ENCODE data around the gene PCNX3.
"Not testable (repeated sequence)": the region's sequence is repeated elsewhere in the genome, so short reads cannot be mapped to it uniquely, and the experiment has no call there.

The PCNX3 gene

DNA sequence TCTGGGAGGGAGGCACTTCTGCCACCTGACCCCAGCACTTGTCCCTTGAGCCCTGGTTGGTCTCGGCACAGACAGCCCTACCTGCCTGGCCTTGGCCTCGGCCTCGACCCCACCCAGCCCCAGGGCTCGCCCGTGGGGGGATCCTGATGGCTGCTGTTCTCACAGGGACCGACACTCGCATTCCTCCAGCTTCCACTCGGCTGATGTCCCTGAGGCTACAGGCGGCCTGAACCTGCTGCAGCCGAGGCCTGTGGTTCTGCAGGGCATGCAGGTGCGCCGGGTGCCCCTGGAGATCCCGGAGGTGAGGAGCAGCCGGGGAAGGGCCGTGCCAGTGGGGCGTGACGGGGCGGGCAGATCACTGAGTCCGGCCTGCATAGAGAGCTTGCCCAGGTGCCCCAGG lies 5.1 kb downstream of the PCNX3 start:
- DNase-seq (ENCODE audit: low read depth): no peak

DNA sequence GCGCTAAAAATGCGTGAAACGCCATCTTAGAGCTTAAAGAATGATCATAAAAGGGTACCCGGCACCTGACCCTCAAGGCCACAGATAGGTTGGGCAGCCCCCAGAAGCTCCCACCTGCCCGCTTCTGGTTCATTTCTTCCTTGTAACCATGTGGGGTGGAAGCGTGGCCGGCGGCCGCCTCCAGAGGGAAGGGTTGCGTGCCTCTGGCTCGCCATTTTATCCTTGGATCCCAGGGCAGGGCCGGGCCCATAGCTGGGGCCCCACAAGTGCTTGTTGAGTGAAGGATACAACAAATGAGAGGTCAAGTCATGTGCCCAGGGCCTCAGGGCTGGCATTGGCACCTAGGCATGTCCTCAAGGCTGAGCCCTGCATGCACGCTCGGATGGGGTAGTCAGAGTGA lies 5.9 kb downstream of the PCNX3 start:
- DNase-seq (ENCODE audit: low read depth): no peak

DNA sequence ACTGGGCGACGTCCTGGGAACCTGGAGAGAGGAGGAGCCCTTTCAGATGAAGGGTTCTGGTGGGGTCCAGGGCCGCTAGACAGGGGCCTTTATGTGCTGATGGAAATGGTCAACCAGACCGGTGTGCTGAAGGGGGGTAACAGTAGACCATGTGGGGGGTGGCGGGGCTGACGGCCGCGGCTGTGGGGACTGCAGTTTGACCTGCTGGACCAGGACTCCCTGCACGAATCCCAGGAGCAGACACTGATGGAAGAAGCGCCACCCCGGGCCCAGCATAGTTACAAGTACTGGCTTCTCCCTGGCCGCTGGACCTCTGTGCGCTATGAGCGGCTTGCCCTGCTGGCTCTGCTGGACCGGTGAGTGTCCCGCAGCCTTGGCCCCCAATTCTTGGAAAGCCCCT lies 6.4 kb downstream of the PCNX3 start:
- DNase-seq (ENCODE audit: low read depth): no peak

DNA sequence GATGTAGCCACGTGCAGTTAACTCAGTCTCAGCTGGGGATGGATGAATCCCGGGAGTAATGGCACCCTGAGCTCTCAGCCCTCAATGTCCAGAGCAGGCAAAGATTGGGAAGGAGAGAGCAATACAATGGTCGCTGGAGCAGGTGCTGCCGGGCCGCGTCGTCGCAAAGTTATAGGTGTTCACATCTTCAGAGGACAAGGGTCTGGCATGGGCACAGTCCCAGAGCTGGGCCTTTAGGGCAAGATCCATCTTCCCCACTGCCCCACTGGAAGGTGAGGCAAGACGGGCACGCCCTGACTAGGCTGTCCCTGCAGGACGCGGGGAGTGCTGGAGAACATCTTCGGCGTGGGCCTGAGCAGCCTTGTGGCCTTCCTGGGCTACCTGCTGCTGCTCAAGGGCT lies 7.6 kb downstream of the PCNX3 start:
- DNase-seq (ENCODE audit: low read depth): no peak

DNA sequence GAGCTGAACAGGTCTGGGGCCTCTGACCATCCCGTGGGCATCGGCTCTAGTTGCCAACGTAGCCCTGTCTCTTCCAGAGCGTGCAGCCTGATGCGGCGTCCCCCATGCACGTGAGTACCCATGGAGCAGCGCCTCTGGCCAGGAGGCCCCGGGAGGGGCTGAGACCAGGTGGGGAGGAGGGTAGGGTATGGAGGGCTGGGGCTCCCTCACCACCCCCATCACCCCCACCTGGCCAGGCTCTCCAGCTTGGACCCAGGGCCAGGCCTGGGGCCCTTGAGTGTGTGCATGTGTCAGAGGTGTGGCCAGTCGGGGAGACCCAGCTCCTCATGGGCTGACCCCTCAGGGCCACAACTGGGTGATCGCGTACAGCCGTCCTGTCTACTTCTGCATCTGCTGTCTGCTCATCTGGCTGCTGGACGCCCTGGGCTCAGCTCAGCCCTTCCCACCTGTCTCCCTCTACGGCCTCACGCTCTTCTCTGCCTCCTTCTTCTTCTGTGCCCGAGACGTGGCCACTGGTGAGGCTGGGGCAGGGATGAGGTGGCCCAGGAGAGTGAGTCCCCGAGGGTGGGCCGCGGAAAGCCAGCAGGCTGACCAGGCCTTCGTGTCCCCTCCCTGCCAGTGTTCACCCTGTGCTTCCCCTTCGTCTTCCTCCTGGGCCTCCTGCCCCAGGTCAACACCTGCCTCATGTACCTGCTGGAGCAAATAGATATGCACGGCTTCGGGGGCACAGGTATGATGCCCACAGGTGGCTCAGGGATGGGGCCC lies 8.5 kb downstream of the PCNX3 start:
- DNase-seq (ENCODE audit: low read depth): no peak

DNA sequence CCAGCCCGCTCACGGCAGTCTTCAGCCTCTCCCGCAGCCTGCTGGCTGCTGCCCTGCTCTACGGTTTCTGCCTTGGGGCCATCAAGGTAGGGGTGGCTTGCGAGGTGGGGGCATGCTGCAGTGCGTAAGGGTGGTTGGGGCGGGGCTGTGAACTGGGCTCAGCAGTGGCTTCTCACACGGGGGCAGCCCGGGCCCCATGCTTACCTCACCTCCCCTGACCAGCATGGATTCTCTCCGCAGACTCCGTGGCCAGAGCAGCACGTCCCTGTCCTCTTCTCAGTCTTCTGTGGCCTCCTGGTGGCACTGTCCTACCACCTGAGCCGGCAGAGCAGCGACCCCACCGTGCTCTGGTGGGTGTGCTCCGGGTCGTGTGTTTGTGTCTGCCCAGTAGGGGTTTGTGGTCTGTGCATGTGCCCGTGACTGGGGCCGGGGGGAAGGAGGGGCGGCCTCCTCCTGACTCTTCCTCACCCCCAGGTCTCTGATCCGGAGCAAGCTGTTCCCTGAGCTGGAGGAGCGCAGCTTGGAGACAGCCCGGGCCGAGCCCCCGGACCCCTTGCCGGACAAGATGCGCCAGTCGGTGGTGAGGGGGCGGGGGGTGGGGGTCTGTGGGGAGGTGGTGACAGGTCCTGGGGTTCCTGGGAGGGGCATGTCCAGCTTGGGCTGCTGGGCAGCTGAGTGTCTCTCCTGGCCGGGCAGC lies 9.5 kb downstream of the PCNX3 start:
- DNase-seq (ENCODE audit: low read depth): no peak

DNA sequence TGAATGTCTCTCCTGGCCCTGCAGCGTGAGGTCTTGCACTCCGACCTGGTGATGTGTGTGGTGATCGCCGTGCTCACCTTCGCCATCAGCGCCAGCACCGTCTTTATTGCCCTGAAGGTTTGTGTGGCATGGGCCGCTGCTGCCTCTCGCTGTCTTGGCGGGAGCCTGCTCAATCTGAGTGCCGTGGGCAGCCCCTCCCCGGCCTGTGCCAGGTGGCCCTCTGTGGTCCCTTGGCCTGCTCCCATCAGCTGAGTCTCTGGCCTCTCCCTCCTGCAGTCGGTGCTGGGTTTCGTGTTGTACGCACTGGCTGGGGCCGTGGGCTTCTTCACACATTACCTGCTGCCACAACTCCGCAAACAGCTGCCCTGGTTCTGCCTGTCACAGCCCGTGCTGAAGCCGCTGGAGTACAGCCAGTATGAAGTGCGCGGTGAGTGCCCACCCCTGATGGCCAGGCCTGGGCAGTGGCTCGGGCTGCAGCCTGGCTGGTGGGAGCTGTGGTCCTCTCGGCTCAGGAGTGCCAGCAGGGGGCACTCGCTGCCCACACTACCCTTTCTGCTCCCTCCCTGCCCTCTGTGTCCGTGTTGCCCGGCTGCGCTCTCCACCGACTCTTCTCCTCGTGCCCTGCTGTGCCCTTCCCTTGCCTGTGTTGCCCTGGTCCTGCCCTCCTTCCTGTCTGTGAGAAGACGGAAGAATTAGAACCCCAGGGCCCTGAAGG lies 10.2 kb downstream of the PCNX3 start:
- DNase-seq (ENCODE audit: low read depth): no peak

DNA sequence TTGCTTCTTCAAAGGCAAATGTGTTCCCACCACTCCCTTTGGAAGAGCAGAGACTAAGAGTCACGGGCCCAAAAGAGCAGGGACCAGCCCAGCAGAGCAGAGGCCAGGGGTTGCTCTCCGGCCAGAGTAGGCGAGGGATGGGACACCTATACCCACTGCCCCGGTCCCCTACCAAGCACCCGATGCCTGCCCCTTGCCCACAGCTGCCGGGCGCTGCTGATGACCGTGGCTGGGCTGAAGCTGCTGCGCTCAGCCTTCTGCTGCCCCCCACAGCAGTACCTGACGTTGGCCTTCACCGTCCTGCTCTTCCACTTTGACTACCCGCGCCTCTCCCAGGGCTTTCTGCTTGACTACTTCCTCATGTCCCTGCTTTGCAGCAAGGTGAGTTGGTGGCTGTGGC lies 11.6 kb downstream of the PCNX3 start:
- DNase-seq (ENCODE audit: low read depth): no peak

DNA sequence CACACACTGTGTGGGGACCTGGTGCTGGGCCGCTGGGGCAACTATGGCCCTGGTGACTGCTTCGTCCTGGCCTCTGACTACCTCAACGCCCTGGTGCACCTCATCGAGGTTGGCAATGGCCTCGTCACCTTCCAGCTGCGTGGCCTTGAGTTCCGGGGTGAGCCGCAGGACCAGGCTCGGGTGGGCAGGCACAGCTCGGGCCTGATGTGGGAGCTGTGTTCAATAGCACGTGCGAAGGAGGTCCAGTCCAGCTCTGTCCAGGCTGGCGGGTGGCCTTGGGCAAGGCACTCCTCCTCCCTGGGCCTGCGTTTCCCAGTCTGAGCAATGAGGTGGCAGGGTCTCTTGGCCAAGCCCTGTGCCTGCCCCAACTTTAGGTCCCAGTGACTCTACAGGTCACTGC lies 14.0 kb downstream of the PCNX3 start:
- DNase-seq (ENCODE audit: low read depth): no peak

DNA sequence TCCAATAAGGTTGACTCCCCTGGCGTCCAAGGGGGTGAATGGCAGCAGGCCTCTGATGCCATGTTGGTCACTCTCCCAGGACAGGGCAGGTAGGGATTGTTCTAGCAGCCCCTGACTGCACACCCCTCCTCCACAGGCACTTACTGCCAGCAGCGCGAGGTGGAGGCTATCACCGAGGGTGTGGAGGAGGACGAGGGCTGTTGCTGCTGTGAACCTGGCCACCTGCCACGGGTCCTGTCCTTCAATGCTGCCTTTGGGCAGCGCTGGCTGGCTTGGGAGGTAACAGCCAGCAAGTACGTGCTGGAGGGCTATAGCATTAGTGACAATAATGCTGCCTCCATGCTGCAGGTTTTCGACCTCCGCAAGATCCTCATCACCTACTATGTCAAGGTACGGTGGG lies 14.6 kb downstream of the PCNX3 start:
- no peak for DNase-seq (ENCODE audit: low read depth)

DNA sequence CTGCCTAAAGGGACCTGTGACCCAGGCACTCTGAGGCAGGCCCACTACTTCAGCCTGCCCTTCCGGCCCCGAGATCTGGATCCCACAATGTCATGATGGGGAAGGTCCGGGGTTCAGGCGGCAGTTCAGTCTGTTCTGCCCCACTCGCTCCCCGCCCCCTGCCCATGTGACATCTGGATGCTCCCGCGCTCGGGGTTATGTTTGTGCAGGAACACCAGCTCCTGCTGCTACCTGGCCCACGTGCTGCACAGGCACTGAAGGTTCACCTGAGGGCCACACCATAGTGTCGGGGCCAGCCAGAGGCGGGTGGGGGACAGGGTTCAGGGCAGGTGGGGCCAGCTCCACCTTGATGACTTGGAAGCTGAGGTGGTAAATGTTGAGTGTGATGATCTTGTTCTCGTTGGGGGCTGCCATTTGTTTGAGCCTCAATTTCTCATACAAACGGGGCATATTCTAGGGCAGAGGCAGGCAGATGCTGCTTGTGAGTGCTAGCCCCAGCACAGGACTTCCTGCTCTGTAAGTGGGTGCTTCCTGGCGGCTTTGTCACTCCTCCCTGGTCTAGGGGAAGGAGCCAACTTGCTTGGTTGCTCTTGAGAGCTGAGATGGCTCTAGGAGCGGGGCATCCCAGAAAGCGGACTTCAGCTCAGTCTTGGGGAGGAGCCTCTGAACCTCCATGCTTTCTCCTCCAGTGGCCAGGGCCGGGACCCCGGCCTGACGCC lies 18.0 kb downstream of the PCNX3 start:
- DNase-seq (ENCODE audit: low read depth): no peak

DNA sequence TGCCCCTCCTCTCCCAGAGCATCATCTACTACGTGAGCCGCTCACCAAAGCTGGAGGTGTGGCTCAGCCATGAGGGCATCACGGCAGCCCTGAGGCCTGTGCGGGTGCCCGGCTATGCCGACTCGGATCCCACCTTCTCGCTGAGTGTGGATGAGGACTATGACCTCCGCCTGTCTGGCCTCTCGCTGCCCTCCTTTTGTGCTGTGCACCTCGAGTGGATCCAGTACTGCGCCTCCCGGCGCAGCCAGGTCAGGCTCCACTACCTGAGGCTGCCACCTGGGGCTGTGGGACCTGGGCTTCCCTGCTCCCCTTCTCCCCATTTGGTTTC lies 18.5 kb downstream of the PCNX3 start:
- DNase-seq (ENCODE audit: low read depth): no peak

DNA sequence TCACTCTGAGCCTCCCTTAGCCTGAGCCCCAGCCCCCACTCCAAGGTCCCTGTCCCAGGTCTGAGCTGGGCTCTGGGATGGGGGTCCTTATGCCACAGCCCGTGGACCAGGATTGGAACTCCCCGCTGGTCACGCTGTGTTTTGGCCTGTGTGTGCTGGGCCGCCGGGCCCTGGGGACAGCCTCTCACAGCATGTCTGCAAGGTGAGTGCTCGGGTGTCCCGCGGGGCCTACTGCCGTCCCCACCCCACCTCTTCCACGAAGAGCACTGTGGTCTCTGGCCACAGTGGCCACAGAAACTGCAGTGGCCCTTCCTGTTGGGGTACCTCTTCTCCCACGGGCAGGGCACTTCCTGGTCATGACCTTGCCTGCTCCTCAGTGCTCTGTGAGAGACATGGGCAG lies 18.9 kb downstream of the PCNX3 start:
- DNase-seq (ENCODE audit: low read depth): no peak

DNA sequence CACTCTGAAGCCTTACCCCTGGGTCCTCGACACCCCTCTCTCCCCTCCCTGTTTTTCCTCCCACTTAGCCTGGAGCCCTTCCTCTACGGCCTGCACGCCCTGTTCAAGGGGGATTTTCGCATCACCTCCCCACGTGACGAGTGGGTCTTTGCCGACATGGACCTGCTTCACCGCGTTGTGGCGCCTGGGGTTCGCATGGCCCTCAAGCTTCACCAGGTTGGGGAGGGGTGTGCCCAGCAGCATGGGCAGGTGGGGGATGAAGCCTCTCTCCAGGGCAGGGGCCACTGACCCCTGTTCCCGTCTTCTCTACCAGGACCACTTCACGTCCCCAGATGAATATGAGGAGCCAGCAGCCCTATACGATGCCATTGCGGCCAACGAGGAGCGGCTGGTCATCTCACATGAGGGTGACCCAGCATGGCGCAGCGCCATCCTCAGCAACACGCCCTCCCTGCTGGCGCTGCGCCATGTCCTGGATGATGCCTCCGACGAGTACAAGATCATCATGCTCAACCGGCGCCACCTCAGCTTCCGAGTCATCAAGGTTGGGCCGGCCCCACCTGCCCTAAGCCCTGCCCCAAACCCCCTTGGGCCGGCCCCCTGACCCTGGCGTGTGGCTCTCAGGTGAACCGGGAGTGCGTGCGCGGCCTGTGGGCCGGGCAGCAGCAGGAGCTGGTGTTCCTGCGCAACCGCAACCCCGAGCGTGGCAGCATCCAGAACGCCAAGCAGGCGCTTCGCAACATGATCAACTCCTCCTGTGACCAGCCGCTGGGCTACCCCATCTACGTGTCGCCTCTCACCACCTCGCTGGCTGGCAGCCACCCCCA lies 19.5 kb downstream of the PCNX3 start:
- DNase-seq (ENCODE audit: low read depth): no peak

DNA sequence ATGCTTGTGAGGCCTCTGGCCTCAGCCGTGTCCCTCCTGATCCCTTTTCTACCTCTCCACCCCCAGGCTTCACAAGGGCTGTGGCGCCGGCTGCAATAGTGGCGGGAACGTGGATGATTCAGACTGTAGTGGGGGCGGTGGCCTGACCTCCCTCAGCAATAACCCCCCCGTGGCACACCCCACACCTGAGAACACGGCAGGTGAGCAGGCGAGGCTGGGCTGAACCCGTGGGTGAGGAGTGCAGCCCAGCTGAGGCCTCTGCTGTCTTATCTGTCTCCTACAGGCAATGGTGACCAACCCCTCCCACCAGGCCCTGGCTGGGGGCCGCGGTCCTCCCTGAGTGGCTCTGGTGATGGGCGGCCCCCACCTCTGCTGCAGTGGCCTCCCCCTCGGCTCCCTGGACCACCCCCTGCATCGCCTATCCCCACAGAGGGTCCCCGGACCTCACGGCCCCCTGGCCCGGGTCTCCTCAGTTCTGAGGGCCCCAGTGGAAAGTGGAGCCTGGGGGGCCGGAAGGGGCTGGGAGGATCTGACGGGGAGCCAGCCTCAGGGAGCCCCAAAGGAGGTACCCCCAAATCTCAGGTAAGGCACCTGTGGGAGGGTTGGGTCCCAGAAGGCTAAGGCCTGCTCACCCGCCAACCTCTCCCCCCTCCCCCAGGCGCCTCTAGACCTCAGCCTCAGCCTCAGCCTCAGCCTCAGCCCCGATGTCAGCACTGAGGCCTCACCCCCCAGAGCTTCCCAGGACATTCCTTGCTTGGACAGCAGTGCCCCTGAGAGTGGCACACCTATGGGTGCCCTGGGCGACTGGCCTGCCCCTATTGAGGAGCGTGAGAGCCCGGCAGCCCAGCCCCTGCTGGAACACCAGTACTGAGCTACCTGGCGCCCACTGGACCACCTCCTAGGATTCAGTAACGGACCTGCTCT lies 20.8 kb downstream of the PCNX3 start:
- no peak for DNase-seq (ENCODE audit: low read depth)

DNA sequence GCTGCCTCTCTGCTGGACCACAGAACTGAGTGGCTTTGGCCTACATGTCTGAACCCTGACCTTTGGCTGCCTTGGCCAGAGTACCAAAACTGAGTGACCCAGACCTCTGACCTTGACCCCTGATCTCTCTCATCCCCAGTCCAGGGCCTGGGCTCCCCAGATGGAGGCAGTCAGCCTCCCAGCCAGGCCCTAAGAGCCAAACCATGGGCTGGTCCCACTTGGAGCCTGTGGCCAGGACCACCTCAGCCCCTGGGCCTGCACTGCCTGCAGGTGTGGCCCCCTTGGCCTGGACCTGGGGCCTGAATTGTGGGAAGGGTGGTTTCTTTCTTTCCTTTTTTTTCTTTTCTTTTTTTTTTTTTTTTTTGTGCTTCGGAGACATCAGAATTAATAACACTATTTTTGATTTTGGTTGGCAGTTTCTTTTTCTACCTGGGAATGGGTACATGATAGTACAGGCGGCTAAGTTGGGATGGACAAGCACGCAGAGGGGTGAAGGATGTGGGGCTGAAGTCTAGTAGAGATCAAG lies 21.5 kb downstream of the PCNX3 start:
- no peak for DNase-seq (ENCODE audit: low read depth)

DNA sequence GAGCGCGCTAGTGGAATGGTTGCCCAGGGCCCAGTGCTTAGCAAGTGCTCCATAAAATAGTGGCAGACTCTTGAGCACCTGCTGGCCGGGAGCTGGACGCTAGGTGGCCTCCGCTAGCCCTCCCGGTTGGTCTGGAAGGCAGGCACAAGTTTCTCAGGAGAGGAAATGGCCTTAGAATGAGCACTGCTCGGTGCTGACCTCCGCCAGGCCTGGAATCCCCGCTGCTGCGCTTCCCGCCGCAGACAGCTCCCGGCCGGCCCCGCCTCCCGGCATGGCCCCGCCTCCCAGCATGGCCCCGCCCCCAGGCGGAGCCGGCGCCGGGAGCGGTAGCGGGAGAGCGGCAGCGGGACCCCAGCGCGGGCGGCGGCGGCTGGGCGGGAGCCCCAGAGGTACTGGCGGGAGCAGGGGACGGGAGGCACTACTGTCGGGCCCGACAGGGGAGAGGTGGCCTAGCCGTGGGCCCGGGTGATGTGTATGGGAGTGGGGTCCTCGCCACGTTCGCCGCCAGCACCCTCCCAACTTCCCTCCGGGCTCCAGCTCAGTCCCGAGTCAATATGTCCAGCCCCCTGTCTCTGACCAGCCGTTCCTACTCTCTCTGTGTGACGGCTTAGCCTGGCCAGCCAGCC lies 22.3 kb downstream of the PCNX3 start, which contains the start of gene SIPA1:
SIPA1 (plus strand) TSS at position 308 of the 626 bp plus-strand sequence. CDS start 2,821 bp downstream, outside the sequence.
- peak; percentile 62 for DNase-seq (ENCODE audit: low read depth)

DNA sequence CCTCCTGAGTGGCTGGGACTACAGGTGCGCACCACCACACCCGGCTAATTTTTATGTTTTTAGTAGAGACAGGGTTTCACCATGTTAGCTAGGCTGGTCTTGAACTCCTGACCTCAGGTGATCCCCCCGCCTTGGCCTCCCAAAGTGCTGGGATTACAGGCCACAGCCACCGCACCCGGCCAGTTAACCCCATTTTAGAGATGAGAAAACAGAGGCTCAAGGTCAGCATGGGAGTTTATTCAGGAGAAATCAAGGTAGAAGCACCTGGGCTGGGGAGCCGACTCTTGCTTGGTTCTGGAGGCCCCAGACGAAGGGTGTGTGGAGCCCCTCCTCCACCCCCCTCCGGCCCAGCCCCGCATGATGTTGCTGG lies 23.6 kb downstream of the PCNX3 start:
- DNase-seq (ENCODE audit: low read depth): not testable (repeated sequence)

DNA sequence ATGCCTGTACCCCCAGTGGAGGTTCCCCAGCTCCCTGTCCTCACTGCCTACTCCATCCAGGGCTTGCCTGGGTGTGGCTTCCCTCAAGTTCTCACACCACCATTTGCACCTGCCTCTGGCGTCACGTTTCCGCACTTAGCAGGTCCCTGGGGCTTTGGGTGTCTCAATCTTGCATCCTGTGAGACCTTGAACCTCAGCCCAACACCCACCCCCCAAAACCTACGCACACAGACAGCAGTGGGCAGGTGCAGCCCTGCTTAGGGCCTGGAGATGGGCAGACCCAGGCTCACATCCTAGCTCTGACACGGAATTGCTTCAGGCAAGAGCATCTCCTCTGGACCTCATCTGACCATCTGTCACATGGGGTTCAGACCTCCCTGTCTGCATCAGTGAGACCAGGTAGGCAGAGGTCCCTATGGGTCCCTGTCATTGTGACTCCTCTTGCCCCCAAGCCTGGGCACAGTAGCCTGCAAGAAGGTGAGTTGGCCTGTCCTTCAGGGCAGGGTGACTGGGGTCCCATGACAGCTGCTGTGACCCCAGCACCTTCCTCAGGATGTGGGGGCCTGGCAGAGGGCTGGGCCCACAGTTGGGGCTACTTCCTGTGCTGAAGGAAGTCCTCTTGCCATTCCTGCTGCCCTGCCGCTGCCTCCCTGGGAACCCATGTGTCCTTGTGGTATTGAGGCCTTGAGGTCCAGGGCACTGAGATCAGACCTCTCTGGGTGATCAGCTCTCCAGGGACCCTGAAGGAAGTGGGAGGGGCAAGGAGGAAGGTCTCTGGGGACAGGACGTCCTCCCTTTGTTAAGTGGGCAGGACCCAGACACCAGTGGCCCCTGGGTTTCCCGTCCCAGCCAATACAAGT lies 24.3 kb downstream of the PCNX3 start:
- peak; percentile 33 for DNase-seq (ENCODE audit: low read depth)
